NCI-H748 (cell line): ENCODE measurements around the gene PTGFRN.
"Not testable (repeated sequence)": the region's sequence is repeated elsewhere in the genome, so short reads cannot be mapped to it uniquely, and the experiment has no call there.

Experiments used
- DNase-seq: peaks from one replicate; lab custom pipeline; 2025; ENCODE audit not compliant: unreplicated experiment; lab: John Stamatoyannopoulos, UW

The PTGFRN gene

GRCh38 chr1:116915086-116915661 lies 5.5 kb downstream of the PTGFRN start:
- no peak for DNase-seq

DNA sequence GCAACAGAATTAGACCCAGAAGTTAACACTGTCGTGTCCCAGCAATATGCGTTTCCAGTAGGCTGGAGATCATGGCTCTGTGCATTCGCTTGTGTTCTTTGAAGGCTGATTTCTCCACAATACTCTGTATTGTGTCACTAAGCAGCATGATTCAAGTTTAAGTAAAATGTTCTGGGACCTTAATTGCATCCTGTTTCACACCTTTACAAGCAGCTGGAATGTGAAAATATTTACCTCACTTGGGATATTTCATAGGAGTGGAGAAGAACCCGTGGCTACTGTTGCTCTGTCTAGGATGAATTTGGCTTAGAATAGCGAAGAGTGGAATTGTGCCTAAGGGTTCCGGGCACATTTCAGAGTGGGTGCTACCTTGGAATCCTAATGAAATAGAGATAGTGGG lies 6.3 kb downstream of the PTGFRN start:
- no peak for DNase-seq

DNA sequence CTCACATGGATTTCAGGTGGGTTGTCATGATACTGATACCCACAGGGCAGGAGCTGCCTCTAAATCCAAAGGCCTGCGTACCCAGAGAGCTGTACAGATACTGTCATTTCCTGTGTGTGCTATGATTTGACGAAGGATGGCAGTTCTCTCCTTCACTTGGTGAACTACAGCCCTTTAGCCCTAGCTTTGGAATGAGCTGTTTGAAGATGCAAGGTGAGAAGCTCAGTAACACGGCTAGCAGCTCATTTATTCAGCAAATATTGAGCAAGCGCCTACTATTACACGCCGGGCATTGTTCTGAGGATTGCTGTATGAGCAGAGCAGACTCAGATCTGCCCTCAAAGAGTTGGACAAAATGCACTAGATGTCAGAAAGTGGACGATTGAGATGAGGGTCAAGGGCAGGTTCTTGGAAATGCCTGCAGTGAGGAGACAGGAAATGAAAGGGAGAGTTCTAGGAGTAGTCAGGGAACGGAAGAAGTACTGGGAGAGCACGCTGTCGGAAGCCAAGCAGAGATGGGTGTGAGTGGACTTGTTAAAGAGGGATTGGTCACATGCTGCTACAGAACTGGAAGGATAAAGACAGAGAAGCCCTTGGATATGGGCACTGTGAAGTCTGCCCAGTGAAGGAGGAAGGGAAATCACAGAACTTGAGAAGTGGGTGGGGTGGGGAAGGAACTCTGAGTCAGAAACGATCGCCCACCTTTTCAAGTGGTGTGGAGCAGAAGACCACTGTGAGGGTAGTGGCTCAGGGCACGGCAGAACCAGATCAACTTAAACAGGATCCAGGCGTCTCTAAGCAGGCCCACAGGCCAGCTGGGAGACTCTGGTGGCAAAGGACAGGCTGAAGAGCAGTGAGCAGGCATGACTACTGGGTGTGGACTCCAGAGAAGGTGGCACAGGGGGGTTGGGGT lies 7.1 kb downstream of the PTGFRN start:
- DNase-seq: no peak

DNA sequence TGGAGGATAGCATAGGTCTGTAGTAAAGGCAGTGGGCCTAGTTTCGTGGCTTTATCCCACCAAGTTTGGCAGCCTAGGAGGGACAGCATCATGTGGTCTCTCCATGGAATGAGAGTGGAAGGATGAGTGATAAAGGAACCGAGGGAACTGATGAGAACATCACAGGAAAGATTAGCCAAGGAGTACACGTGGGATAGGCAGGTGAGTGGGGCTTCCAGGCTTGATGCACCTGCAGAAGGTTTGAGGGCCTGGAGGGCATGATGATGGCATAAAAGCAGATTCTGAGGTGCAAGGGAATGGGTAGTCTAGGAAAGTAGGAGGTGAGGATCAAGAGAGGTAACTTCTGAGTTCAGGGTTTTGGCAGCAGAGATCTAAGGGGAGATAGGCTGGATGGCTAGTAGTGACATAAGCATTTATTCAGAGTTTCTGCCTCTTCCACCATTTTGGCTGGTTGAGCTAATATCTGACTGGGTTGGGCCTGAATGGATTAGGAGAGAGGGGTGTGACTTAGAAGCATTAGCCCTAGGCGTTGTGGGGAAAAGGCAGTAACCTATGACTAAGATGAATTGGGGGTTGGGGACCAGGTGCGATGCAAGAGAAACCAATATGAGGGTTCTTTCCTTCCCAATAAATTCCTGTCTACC lies 9.1 kb downstream of the PTGFRN start:
- no peak for DNase-seq

GRCh38 chr1:116919802-116920201 lies 10.1 kb downstream of the PTGFRN start:
- DNase-seq: peak; percentile 21

DNA sequence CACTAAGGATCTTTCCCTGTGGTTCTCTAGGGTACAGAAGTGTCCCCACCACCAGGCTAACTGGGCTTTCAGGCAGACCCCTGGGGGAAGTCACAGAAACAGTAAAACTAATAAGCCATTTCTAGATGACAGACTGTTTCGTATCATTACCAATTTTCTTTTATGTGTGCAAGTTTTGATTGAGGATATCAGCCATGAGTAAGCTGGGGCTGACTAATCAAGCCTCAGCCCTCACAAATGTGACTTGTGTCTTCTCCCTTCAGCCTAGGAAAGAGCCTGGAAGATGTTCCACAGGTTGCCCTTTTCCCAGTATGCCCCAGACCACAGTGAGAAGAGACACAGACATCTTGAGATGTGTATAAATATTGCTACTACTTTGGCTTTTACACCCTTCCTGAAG lies 10.5 kb downstream of the PTGFRN start:
- no peak for DNase-seq

- no peak for DNase-seq
These were observed 11.7 kb downstream of the PTGFRN start for GRCh38 chr1:116921301-116921885.

GRCh38 chr1:116921937-116922336 lies 12.2 kb downstream of the PTGFRN start:
- DNase-seq: no peak

GRCh38 chr1:116923421-116923820 lies 13.7 kb downstream of the PTGFRN start:
- no peak for DNase-seq

DNA sequence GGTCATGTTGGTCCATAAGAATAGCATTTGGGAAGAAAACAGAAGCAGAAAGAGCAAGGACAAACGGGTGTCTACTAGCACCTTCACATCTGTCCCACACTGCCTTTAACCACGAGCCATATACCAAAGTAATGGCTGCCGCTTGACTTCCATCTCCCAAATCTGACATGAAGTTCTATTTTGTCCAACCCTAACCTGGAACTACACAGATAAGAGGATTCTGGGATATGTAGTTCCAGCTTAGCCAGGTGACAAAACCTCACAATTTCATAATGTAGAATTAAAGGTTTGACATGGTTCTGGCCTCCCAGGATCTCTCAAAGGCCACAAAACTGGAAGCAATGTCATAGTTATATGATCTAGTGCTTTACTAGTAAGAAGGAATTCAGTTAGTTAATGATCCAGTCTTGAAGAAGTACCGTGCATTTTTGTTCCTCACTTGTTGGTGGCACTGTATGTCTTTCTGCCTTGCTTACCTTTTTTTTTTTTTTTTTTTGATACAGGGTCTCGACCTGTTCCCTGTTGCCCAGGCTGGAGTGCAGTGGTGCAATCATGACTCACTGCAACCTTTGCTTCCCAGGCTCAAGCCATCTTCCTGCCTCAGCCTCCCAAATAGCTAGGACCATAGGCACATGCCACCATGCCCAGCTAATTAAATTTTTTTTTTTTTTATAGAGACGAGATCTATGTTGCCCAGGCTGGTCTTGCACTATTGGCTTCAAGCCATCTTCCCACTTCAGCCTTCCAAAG lies 17.5 kb downstream of the PTGFRN start:
- peak; percentile 5 for DNase-seq

DNA sequence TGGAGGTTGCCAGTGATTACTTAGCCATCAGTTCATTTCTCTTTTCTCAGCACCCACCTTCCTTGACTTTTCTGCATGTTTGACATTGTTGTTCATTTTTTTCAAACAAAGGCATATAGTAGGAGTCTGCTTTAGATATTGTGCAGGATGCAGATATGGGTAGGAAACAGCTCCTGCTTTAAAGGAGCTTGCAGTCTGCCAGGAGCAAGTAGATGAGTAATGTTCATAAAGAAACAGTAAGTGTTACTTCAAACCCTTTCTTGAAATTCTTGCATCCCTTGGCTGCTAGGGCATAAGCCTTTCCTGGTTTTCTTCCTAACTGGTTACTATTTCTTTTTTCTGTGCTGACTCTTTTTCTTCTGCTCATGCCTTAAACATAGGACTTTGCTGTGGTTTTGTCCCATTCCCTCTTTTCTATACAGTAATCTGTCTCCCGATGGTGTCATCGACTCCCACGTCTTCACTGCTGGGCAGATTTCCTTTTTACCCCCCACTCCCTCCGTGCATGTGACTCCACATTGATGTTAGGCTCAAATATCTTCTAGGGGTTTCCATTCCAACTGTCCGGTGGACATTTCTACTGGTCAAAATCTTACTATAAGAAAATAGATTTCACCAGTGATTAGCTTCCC lies 20.4 kb downstream of the PTGFRN start:
- DNase-seq: no peak

DNA sequence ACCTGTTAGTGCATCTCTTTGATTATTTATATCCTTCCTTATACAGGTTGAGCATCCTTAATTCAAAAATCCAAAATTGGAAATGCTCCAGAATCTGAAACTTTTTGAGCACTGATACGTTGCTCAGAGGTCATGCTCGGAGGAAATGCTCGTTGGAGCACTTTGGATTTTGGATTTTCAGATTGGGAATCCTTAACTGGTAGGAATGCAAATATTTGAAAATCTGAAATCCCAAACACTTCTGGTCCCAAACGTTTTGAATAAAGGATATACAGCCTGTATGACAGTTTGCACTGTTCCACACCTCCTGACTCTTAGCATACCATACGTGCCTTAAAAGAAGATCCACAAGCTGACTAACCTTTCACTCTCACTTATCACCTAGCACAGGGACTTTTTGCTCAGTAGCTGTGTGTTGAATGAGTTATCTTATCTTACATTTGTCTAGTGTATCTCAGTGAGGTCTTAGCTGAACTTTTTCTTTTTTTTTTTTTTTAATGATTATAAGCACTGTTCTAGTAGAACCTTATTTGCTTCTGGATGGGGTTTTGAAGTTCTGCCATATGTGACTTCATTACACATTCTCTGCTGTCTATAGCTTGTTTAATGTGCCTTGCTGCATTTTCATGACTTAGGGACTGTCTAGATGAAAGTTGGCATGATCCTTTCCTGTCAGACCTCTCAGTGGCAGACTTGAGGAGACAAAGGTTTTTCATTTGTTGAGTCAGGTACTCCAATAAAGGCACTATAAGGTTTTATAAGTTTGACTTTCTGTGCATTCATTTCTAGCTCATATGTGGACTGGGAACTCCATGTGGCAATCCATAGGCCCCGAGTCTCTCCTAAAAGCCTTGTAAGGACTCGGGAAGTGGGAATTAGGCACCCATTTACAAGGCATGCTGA lies 21.6 kb downstream of the PTGFRN start:
- no peak for DNase-seq

DNA sequence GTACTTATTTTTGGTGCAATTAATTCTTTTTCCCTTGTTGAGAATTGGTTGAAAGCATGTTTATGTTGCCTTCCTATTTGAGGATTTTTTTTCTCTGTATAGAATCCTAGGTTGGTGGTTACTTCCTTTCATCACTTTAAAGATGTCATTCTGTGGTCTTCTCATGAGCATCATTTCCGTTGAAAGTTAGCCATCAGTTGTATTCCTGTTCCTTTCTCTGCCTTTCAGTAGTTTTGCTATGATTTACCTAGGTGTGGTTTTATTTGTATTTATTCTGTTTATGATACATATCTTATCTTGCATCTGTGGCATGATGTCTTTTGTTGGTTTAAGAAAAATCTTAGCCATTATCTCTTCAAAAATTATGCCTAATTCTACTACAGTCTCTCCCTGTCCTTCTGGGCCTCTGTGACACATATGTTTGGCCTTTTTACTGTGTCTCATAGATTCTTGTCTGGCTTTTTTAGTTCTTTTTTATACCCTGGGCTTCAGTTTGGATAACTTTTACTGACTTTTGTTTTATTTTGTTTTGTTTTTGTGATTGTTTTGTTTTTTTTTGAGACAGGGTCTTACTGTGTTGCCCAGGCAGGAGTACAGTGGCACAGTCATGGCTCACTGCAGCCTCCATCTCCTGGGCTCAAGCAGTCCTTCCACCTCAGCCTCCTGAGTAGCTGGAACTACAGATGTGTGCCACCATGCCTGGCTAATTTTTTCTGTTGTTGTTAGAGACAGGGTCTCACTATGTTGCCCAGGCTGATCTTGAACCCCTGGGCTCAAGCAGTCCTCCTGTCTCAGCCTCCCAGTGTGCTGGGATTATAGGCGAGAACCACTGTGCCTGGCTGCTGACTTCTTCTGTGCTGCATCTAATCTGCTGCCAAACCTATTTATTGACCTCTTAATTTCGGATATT lies 24.1 kb downstream of the PTGFRN start:
- no peak for DNase-seq

GRCh38 chr1:116934586-116935207 lies 25.0 kb downstream of the PTGFRN start:
- DNase-seq: no peak

- no peak for DNase-seq
These were observed 28.5 kb downstream of the PTGFRN start for GRCh38 chr1:116938216-116938615.

- not testable (repeated sequence) for DNase-seq
These were observed 30.2 kb downstream of the PTGFRN start for GRCh38 chr1:116939780-116940543.
